ENCODE measurements around the gene ANXA2R.

ANXA2R gene

DNA sequence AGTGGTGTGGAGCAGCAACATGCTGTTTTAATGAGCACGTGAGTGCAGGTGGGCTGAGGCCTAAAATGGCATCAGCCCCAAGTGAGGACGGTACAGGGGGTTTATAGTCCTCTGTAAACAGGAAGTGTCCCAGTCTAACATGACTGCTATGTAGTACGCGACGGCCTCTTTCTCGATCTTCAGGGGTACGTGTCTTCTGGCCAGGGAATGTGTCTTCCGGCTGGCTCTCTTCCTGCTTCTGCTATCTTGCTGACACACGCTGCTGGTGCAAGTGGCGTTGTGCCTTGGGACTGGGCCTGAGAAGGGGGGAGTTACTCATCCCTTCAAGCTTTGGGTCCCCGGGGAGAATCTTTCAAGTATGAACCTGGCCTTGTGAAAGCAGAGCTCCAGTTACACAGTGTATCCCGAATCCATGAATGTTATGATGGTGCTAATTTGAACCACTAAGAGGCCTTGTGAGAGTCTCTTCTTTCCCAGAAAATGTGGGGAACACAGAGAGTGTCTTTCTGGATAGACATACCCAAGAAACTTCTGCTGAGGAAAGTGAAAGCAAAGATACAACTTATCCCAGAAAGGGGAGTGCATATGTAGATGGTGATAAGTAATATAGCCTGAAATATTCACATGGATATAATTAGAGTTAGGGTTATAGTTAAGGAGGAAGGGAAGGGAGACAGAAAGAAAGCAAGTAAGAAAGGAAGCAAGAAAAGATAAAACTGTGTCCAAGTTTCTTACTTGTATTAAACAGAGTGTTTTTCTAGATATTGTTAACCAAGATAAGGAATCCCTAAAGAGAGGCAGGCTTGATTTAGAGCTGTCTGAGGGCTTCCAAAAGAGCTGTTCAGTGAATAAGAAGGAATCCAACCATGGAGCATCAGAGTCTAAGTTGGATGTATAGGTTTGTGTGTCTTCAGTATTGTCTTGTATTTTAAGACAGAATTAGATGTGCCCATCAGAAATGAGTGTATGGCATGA, 35.5 kb upstream of the ANXA2R start (continued):
- TF ChIP-seq ZNF148 (tag by site-specific recombination; IDR thresholded peaks at IDR 0.05; ENCODE audit: borderline replicate concordance) (no peak), ZBTB20 (tag by site-specific recombination; IDR thresholded peaks at IDR 0.05) (no peak), ZNF404 (tag by site-specific recombination; IDR thresholded peaks at IDR 0.05) (no peak), ZNF677 (tag by site-specific recombination; IDR thresholded peaks at IDR 0.05) (no peak), IKZF3 (tag by site-specific recombination; IDR thresholded peaks at IDR 0.05) (no peak), ZNF341 (tag by site-specific recombination; IDR thresholded peaks at IDR 0.05; ENCODE audit: low read depth) (no peak)
- TF ChIP-seq, protein P1, sequence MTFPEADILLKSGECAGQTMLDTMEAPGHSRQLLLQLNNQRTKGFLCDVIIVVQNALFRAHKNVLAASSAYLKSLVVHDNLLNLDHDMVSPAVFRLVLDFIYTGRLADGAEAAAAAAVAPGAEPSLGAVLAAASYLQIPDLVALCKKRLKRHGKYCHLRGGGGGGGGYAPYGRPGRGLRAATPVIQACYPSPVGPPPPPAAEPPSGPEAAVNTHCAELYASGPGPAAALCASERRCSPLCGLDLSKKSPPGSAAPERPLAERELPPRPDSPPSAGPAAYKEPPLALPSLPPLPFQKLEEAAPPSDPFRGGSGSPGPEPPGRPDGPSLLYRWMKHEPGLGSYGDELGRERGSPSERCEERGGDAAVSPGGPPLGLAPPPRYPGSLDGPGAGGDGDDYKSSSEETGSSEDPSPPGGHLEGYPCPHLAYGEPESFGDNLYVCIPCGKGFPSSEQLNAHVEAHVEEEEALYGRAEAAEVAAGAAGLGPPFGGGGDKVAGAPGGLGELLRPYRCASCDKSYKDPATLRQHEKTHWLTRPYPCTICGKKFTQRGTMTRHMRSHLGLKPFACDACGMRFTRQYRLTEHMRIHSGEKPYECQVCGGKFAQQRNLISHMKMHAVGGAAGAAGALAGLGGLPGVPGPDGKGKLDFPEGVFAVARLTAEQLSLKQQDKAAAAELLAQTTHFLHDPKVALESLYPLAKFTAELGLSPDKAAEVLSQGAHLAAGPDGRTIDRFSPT (tag by site-specific recombination; IDR thresholded peaks at IDR 0.05): no peak

DNA sequence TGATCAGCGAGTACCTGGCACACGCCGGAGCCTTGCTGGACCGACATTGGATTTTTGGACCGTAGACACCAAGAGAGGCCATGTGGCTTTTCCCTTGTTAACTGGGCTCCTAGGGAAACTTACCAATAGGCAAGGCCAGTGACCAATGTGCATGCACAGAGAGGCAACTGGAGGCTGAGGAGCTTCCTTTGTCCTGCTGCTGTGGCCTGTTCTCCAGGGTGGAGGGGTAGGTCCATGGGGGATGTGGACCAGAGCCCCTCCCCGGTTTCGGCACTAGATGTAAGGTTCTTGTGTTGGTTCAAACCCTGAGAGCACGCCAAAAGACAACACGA, 34.8 kb upstream of the ANXA2R start:
- peaks cover 11 to 13% of the 10 kb centered on the region in 2 experiments; a peak in 2 of 3 replicates for H3K36me3 ChIP-seq (ENCODE audit: control insufficient read depth in 2 of 2, insufficient read depth in 1 of 2, low read length in 2 of 2)
- TF ChIP-seq ZNF341 (tag by site-specific recombination; IDR thresholded peaks at IDR 0.05; ENCODE audit: low read depth) (no peak), ZNF132 (tag by site-specific recombination; IDR thresholded peaks at IDR 0.05; ENCODE audit: borderline replicate concordance) (no peak), ZNF157 (tag by site-specific recombination; IDR thresholded peaks at IDR 0.05) (no peak), ZNF501 (tag by site-specific recombination; IDR thresholded peaks at IDR 0.05) (no peak), ZNF394 (tag by site-specific recombination; IDR thresholded peaks at IDR 0.05; ENCODE audit: borderline replicate concordance) (no peak)
- TF ChIP-seq, protein P2, sequence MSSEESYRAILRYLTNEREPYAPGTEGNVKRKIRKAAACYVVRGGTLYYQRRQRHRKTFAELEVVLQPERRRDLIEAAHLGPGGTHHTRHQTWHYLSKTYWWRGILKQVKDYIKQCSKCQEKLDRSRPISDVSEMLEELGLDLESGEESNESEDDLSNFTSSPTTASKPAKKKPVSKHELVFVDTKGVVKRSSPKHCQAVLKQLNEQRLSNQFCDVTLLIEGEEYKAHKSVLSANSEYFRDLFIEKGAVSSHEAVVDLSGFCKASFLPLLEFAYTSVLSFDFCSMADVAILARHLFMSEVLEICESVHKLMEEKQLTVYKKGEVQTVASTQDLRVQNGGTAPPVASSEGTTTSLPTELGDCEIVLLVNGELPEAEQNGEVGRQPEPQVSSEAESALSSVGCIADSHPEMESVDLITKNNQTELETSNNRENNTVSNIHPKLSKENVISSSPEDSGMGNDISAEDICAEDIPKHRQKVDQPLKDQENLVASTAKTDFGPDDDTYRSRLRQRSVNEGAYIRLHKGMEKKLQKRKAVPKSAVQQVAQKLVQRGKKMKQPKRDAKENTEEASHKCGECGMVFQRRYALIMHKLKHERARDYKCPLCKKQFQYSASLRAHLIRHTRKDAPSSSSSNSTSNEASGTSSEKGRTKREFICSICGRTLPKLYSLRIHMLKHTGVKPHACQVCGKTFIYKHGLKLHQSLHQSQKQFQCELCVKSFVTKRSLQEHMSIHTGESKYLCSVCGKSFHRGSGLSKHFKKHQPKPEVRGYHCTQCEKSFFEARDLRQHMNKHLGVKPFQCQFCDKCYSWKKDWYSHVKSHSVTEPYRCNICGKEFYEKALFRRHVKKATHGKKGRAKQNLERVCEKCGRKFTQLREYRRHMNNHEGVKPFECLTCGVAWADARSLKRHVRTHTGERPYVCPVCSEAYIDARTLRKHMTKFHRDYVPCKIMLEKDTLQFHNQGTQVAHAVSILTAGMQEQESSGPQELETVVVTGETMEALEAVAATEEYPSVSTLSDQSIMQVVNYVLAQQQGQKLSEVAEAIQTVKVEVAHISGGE (tag by site-specific recombination; conservative IDR thresholded peaks at IDR 0.05; ENCODE audit: low read depth): no peak
- H3K27ac ChIP-seq (ENCODE audit: extremely low read depth, low read depth, low read length): no peak overlapping the region
- no peak overlapping the region for H3K4me3 ChIP-seq (ENCODE audit: low read depth, low read length)
- no peaks in the 10 kb centered on the region for H3K9me3 ChIP-seq (ENCODE audit: control insufficient read depth, insufficient read depth, low read depth, low read length)
- H3K4me1 ChIP-seq (ENCODE audit: control insufficient read depth, insufficient read depth, low read length): no peaks in the 10 kb centered on the region
- ChIA-PET CTCF (interaction anchor here (0.5 to 1.1 kb wide), 7 partner anchors 30 to 949 kb away, joined by 3 to 5 read pairs (median 3); no protein-coding TSS in a partner anchor), POLR2A (interaction anchor here (1.0 kb wide), 1 partner anchor 9 kb away, joined by 3 read pairs; no protein-coding TSS in a partner anchor)

Measured in HEK293 (cell line).